ENCODE data around the gene PRLR.
"Not testable (repeated sequence)": the region's sequence is repeated elsewhere in the genome, so short reads cannot be mapped to it uniquely, and the experiment has no call there.

PRLR gene

GRCh38 chr5:35230038-35230611, at the start of gene PRLR:
PRLR (minus strand) TSS chr5:35230487; CDS start chr5:35089620, 140,867 bp downstream.
- no peak for DNase-seq (ENCODE audit: low read depth in 1 of 2, low spot score in 1 of 2)

GRCh38 chr5:35274839-35275509, 44.7 kb upstream of the PRLR start:
- no peak for DNase-seq (ENCODE audit: low read depth in 1 of 2, low spot score in 1 of 2)

- DNase-seq (ENCODE audit: low read depth in 1 of 2, low spot score in 1 of 2), result no peak
Measured at GRCh38 chr5:35269006-35269405, 38.7 kb upstream of the PRLR start.

- DNase-seq (ENCODE audit: low read depth in 1 of 2, low spot score in 1 of 2), result no peak
Measured at GRCh38 chr5:35266276-35266675, 36.0 kb upstream of the PRLR start.

GRCh38 chr5:35264509-35264908, 34.2 kb upstream of the PRLR start:
- no peak for DNase-seq (ENCODE audit: low read depth in 1 of 2, low spot score in 1 of 2)

GRCh38 chr5:35263266-35263877, 33.1 kb upstream of the PRLR start:
- DNase-seq (ENCODE audit: low read depth in 1 of 2, low spot score in 1 of 2), result no peak

GRCh38 chr5:35253582-35253981, 23.3 kb upstream of the PRLR start:
- no peak for DNase-seq (ENCODE audit: low read depth in 1 of 2, low spot score in 1 of 2)

- no peak for DNase-seq (ENCODE audit: low read depth in 1 of 2, low spot score in 1 of 2)
Measured at GRCh38 chr5:35252963-35253362, 22.7 kb upstream of the PRLR start.

GRCh38 chr5:35248843-35249780, 18.8 kb upstream of the PRLR start:
- DNase-seq (ENCODE audit: low read depth in 1 of 2, low spot score in 1 of 2), result no peak

- DNase-seq (ENCODE audit: low read depth in 1 of 2, low spot score in 1 of 2), result no peak
Measured at GRCh38 chr5:35247648-35248034, 17.4 kb upstream of the PRLR start.

- no peak for DNase-seq (ENCODE audit: low read depth in 1 of 2, low spot score in 1 of 2)
Measured at GRCh38 chr5:35246900-35247647, 16.8 kb upstream of the PRLR start.

GRCh38 chr5:35246411-35246810, 16.1 kb upstream of the PRLR start:
- no peak for DNase-seq (ENCODE audit: low read depth in 1 of 2, low spot score in 1 of 2)

GRCh38 chr5:35245371-35245770, 15.1 kb upstream of the PRLR start:
- DNase-seq (ENCODE audit: low read depth in 1 of 2, low spot score in 1 of 2), result not testable (repeated sequence)

GRCh38 chr5:35244171-35244570, 13.9 kb upstream of the PRLR start:
- DNase-seq (ENCODE audit: low read depth in 1 of 2, low spot score in 1 of 2), result no peak

GRCh38 chr5:35242702-35243258, 12.5 kb upstream of the PRLR start:
- DNase-seq (ENCODE audit: low read depth in 1 of 2, low spot score in 1 of 2), result no peak

GRCh38 chr5:35240892-35241291, 10.6 kb upstream of the PRLR start:
- no peak for DNase-seq (ENCODE audit: low read depth in 1 of 2, low spot score in 1 of 2)

- no peak for DNase-seq (ENCODE audit: low read depth in 1 of 2, low spot score in 1 of 2)
Measured at GRCh38 chr5:35239911-35240610, 9.8 kb upstream of the PRLR start.

- no peak for DNase-seq (ENCODE audit: low read depth in 1 of 2, low spot score in 1 of 2)
Measured at GRCh38 chr5:35239476-35239875, 9.2 kb upstream of the PRLR start.

GRCh38 chr5:35237580-35238376, 7.5 kb upstream of the PRLR start:
- no peak for DNase-seq (ENCODE audit: low read depth in 1 of 2, low spot score in 1 of 2)
